ENCODE results near the gene SC5D.

SC5D gene

DNA sequence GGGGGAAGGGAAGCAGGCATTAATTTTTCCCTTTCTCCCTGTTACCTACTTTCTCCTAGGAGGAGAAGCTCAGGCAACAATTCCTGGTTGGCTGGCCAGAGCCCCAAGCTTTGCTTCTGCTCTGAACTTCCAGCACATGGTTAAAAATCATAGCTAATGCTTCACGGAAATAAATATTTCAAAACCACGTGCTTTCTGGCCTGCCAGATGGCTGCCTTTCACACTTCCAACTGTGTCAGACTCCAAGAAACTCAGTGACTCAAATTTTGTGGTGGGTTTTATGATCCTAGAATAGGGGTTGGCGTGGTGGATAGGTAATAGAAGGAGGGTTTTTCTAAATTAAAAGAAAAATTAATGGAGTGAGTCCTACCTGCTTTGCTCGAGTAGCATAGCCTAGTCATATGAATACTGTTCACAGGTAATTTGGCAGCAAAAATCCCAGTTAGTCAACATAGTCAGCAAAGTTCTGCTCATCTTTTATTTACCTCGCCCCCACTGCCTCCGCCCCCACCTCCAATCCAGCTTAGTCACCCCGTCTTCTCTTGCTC lies 58.6 kb downstream of the SC5D start:
- TF ChIP-seq, protein P1, sequence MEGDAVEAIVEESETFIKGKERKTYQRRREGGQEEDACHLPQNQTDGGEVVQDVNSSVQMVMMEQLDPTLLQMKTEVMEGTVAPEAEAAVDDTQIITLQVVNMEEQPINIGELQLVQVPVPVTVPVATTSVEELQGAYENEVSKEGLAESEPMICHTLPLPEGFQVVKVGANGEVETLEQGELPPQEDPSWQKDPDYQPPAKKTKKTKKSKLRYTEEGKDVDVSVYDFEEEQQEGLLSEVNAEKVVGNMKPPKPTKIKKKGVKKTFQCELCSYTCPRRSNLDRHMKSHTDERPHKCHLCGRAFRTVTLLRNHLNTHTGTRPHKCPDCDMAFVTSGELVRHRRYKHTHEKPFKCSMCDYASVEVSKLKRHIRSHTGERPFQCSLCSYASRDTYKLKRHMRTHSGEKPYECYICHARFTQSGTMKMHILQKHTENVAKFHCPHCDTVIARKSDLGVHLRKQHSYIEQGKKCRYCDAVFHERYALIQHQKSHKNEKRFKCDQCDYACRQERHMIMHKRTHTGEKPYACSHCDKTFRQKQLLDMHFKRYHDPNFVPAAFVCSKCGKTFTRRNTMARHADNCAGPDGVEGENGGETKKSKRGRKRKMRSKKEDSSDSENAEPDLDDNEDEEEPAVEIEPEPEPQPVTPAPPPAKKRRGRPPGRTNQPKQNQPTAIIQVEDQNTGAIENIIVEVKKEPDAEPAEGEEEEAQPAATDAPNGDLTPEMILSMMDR (IDR thresholded peaks at IDR 0.05; ENCODE audit: low read depth, low read length): no peak
- Histone ChIP-seq H3K4me3 (ENCODE audit: low read depth, low read length) (no peak overlapping the region), H3K9me3 (ENCODE audit: severe bottlenecking) (no peaks in the 10 kb centered on the region), H3K36me3 (no peaks in the 10 kb centered on the region), H3K27me3 (ENCODE audit: insufficient read depth, low read depth, severe bottlenecking) (no peaks in the 10 kb centered on the region), H3K27ac (no peak overlapping the region)
- DNase-seq: no peak

DNA sequence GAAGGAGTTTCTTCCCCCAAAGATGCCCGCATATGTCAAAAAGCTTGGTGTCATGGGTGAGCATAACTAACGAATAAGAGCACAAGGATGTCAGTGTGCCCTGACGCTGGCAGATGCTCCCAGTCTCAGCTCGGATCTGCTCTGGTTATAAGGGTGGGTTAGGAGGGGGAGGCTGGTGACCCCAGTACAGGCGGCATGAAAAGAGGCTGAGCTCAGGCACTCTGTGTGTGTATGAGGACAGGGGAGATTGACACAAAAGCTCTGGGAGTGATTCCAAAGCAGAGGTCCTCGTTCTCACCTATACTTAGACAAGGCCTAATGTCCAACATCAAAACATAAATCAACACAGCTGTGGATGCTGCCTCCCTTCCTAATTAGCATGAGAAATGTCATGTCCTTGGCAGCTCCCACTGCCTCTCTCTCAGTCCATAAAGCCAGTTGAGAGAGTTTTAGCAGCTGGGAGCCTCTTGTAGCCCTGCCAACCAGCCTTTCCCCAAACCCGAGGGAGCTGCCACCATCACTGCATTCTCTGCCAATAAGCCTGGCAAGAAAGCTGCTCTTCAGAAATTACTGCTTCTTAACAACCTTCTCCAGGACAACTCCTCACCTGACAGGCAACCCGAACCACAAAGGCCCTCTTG lies 59.8 kb downstream of the SC5D start:
- H3K4me3 ChIP-seq (ENCODE audit: low read depth, low read length): no peak overlapping the region
- H3K9me3 ChIP-seq (ENCODE audit: severe bottlenecking): no peaks in the 10 kb centered on the region
- no peak for DNase-seq
- H3K36me3 ChIP-seq: no peaks in the 10 kb centered on the region
- TF ChIP-seq, protein P1 (IDR thresholded peaks at IDR 0.05; ENCODE audit: low read depth, low read length): no peak
- no peak overlapping the region for H3K27ac ChIP-seq
- H3K27me3 ChIP-seq (ENCODE audit: insufficient read depth, low read depth, severe bottlenecking): no peaks in the 10 kb centered on the region

DNA sequence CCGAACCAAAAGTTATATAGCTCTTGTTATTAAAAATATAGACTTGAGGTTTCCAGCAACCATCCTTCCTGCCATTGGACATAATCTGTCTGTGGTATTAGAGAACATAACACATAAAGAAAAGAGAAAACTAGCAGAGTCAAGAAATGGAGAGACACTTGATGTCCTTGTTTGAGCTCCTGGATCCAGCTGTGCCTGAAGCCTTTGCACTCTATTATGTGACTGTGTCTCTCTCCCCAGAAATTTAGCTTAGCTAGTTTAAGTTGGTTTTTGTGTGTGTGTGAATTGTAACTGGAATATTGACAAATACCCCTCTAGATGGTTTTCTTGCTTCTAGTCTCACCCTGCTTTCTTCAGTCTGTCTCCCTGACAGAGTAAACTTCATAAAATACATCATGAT lies 61.6 kb downstream of the SC5D start:
- H3K36me3 ChIP-seq: no peaks in the 10 kb centered on the region
- H3K4me3 ChIP-seq (ENCODE audit: low read depth, low read length): no peak overlapping the region
- DNase-seq: no peak
- no peaks in the 10 kb centered on the region for H3K9me3 ChIP-seq (ENCODE audit: severe bottlenecking)
- TF ChIP-seq, protein P1 (IDR thresholded peaks at IDR 0.05; ENCODE audit: low read depth, low read length): no peak
- H3K27ac ChIP-seq: no peak overlapping the region
- H3K27me3 ChIP-seq (ENCODE audit: insufficient read depth, low read depth, severe bottlenecking): no peaks in the 10 kb centered on the region

DNA sequence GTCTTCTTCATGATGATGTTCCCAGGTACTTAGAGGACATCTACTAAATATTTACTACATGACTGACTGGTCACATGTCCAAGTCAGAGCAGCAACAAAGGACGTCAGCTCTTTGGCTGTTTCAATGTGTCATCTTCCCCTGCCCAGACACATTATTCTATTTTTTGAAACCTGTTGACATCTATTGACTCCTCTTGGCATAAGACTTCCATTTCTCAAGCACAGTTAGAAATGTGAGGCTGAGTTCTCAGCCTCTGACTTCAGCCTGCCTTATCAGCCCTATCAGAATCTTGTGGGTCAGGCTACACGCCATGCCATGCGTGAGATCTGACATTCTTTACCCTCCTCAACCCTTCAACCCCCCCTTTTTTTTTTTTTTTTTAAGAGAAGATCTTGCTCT lies 63.8 kb downstream of the SC5D start:
- Histone ChIP-seq H3K27me3 (ENCODE audit: insufficient read depth, low read depth, severe bottlenecking) (no peaks in the 10 kb centered on the region), H3K36me3 (no peaks in the 10 kb centered on the region), H3K27ac (no peak overlapping the region), H3K9me3 (ENCODE audit: severe bottlenecking) (no peaks in the 10 kb centered on the region), H3K4me3 (ENCODE audit: low read depth, low read length) (no peak overlapping the region)
- no peak for DNase-seq
- TF ChIP-seq, protein P1 (IDR thresholded peaks at IDR 0.05; ENCODE audit: low read depth, low read length): no peak

All from WERI-Rb-1 (cell line).